ENCODE results near the gene DUSP9.
A peak's percentile ranks its signal among the peaks of the same experiment; 100 is the strongest.

The DUSP9 gene

GRCh38 chrX:153635788-153636668, 11.0 kb upstream of the DUSP9 start:
- Histone ChIP-seq H3K4me1 (peaks cover 57% of the 10 kb centered on the region), H3K27me3 (peaks cover 66% of the 10 kb centered on the region), H3K4me3 (no peak overlapping the region), H4K20me1 (peaks cover 19% of the 10 kb centered on the region; the same call in 1 of the 2 replicates), H3K4me2 (peak overlapping the region; percentile 80), H3K9me3 (peaks cover 18% of the 10 kb centered on the region), H3K27ac (no peak overlapping the region; the same call in 1 of the 2 replicates), H3K36me3 (no peaks in the 10 kb centered on the region), H3K9ac (no peak overlapping the region)
- TF ChIP-seq Cebpa-rat (IDR thresholded peaks at IDR 0.05) = no peak

- Histone ChIP-seq H3K4me2 (peak overlapping the region; percentile 80), H3K9me3 (peaks cover 11% of the 10 kb centered on the region), H3K27ac (no peak overlapping the region; the same call in 1 of the 2 replicates), H3K4me1 (peaks cover 64% of the 10 kb centered on the region), H3K36me3 (no peaks in the 10 kb centered on the region), H3K4me3 (no peak overlapping the region), H4K20me1 (peaks cover 19% of the 10 kb centered on the region; the same call in 1 of the 2 replicates), H3K27me3 (peaks cover 59% of the 10 kb centered on the region), H3K9ac (no peak overlapping the region)
- TF ChIP-seq Cebpa-rat (IDR thresholded peaks at IDR 0.05) = no peak
Measured at GRCh38 chrX:153636716-153637115, 10.3 kb upstream of the DUSP9 start.

GRCh38 chrX:153637121-153638040, 9.6 kb upstream of the DUSP9 start:
- peaks cover 52% of the 10 kb centered on the region for H3K27me3 ChIP-seq
- no peak for TF ChIP-seq Cebpa-rat (IDR thresholded peaks at IDR 0.05)
- H4K20me1 ChIP-seq = peaks cover 19% of the 10 kb centered on the region; the same call in 1 of the 2 replicates
- no peaks in the 10 kb centered on the region for H3K36me3 ChIP-seq
- H3K9me3 ChIP-seq = 0 out of 2 replicates have a peak, but pooled peaks cover 4% of the 10 kb centered on the region
- no peak overlapping the region for H3K27ac ChIP-seq
- peaks cover 67% of the 10 kb centered on the region for H3K4me1 ChIP-seq
- no peak overlapping the region for H3K9ac ChIP-seq
- no peak overlapping the region for H3K4me3 ChIP-seq
- peak overlapping the region; percentile 80 for H3K4me2 ChIP-seq

- H3K4me3 ChIP-seq = no peak overlapping the region
- H3K27ac ChIP-seq = no peak overlapping the region
- H3K4me2 ChIP-seq = peak overlapping the region; percentile 80
- H3K4me1 ChIP-seq = peaks cover 71% of the 10 kb centered on the region
- no peak overlapping the region for H3K9ac ChIP-seq
- H3K27me3 ChIP-seq = peaks cover 51% of the 10 kb centered on the region
- H3K36me3 ChIP-seq = no peaks in the 10 kb centered on the region
- peaks cover 19% of the 10 kb centered on the region; the same call in 1 of the 2 replicates for H4K20me1 ChIP-seq
- TF ChIP-seq Cebpa-rat (IDR thresholded peaks at IDR 0.05) = no peak
- peaks cover 4% of the 10 kb centered on the region; the same call in 1 of the 2 replicates for H3K9me3 ChIP-seq
Measured at GRCh38 chrX:153638041-153638371, 9.0 kb upstream of the DUSP9 start.

GRCh38 chrX:153638436-153639176, 8.4 kb upstream of the DUSP9 start:
- H3K36me3 ChIP-seq = no peaks in the 10 kb centered on the region
- H3K4me3 ChIP-seq = no peak overlapping the region
- H3K9me3 ChIP-seq = peaks cover 10% of the 10 kb centered on the region; the same call in 1 of the 2 replicates
- peaks cover 52% of the 10 kb centered on the region for H3K27me3 ChIP-seq
- H3K9ac ChIP-seq = no peak overlapping the region
- H4K20me1 ChIP-seq = peaks cover 19% of the 10 kb centered on the region; the same call in 1 of the 2 replicates
- TF ChIP-seq Cebpa-rat (IDR thresholded peaks at IDR 0.05) = no peak
- H3K4me2 ChIP-seq = peak overlapping the region; percentile 80
- H3K27ac ChIP-seq = no peak overlapping the region
- H3K4me1 ChIP-seq = peaks cover 76% of the 10 kb centered on the region

- Histone ChIP-seq H3K27me3 (peaks cover 52% of the 10 kb centered on the region), H3K4me1 (peaks cover 79% of the 10 kb centered on the region), H3K27ac (peak overlapping the region; percentile 69), H4K20me1 (peaks cover 20% of the 10 kb centered on the region), H3K36me3 (no peaks in the 10 kb centered on the region), H3K9me3 (peaks cover 14% of the 10 kb centered on the region; the same call in 1 of the 2 replicates), H3K9ac (no peak overlapping the region), H3K4me3 (0 out of 2 replicates have a peak overlapping the region, but pooled peaks have one; percentile 2), H3K4me2 (peak overlapping the region; percentile 80)
- TF ChIP-seq Cebpa-rat (IDR thresholded peaks at IDR 0.05) = no peak
Measured at GRCh38 chrX:153639177-153640044, 7.6 kb upstream of the DUSP9 start.

GRCh38 chrX:153640045-153640686, 6.8 kb upstream of the DUSP9 start:
- Histone ChIP-seq H3K4me1 (peaks cover 79% of the 10 kb centered on the region), H3K9me3 (peaks cover 16% of the 10 kb centered on the region; the same call in 1 of the 2 replicates), H3K4me3 (0 out of 2 replicates have a peak overlapping the region, but pooled peaks have one; percentile 23), H3K4me2 (peak overlapping the region; percentile 80), H3K27ac (peak overlapping the region; percentile 69), H3K9ac (0 out of 2 replicates have a peak overlapping the region, but pooled peaks have one; percentile 7), H3K36me3 (no peaks in the 10 kb centered on the region), H3K27me3 (peaks cover 52% of the 10 kb centered on the region), H4K20me1 (peaks cover 28% of the 10 kb centered on the region)
- no peak for TF ChIP-seq Cebpa-rat (IDR thresholded peaks at IDR 0.05)
